Measurements from ENCODE around the gene TRERF1. TPM values are rescaled to one million over a fixed set of nuclear protein-coding genes. Genes with fewer than 3 reads are reported as not detected.

The TRERF1 gene
- total RNA-seq, 1 donor from 2014 or later: 12.4 TPM

DNA sequence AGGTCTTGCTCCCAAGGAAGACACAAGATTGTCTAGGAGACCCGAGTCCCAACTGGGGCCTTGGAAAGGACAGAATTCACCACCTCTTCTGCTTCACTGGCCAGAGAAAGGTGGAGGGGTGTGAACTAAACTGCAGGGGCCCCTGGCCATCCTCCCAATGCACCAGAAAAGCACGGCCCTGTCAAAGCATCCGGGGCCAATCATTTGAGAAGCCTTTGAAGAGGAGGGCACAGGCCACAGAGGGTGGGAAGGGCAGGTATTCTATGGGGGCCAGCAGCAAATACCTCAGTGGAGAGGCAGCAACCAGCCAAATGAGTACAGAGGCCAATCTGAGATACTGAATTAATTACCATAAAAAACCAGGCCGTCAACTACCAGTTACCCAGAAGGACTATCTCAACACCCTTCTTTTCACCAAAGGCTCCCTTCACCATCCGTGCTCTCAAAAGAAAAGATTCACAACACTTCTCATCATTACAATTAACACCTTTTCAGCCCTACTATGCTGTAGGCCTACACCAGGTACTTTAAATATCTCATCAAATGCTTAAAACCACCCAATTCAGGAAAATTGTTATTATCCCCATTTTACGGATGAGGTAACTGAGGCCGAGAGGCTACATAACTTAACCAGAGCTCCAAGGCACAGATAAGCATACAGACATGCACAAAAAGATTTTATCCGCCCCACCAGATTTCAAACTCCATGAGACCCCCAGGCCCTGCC lies 50.7 kb downstream of the TRERF1 start:
- Mint-ChIP-seq H3K9me3 (no peaks in the 10 kb centered on the region), H3K4me1 (peaks cover 17% of the 10 kb centered on the region), H3K4me3 (no peak overlapping the region), H3K27ac (ENCODE audit: unreplicated experiment) (no peak overlapping the region), H3K36me3 (ENCODE audit: low read depth) (no peaks in the 10 kb centered on the region), H3K27me3 (ENCODE audit: low read depth) (no peaks in the 10 kb centered on the region)
- no peak for DNase-seq (ENCODE audit: low read depth, low spot score)
- TF ChIP-seq, protein P1, sequence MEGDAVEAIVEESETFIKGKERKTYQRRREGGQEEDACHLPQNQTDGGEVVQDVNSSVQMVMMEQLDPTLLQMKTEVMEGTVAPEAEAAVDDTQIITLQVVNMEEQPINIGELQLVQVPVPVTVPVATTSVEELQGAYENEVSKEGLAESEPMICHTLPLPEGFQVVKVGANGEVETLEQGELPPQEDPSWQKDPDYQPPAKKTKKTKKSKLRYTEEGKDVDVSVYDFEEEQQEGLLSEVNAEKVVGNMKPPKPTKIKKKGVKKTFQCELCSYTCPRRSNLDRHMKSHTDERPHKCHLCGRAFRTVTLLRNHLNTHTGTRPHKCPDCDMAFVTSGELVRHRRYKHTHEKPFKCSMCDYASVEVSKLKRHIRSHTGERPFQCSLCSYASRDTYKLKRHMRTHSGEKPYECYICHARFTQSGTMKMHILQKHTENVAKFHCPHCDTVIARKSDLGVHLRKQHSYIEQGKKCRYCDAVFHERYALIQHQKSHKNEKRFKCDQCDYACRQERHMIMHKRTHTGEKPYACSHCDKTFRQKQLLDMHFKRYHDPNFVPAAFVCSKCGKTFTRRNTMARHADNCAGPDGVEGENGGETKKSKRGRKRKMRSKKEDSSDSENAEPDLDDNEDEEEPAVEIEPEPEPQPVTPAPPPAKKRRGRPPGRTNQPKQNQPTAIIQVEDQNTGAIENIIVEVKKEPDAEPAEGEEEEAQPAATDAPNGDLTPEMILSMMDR (conservative IDR thresholded peaks at IDR 0.05): no peak

DNA sequence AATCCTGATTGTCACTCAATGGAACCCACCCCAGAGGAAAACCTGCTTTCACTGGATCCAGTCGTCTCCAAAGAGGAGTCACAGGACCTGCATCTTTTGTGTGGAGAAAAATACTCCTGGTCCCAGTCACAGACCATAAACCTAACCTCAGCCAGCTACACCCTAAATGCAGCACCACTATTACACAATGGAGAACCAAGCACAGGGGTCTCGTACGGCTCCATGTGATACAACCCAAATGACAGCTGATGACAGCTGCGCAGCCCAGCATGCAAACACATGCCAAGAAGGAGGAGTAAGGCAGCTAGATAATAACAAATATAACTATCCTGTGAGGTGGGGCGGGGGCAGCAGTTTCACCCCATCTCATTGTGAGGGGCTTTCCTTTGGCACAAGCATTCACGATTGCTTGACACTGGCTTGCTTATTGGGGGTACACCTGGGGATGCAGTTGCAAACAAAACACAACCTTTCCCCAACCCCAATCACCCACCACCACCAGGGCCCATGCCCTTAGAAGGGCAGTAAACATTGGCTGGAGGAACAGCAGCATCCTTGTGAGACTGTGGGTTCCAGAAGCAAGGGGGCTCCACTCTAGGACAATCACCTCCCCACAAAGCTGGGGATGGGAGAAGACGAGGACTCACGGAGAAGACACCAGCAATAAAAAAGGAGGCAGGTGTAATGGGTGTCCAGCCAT lies 51.5 kb downstream of the TRERF1 start:
- Mint-ChIP-seq H3K27ac (ENCODE audit: unreplicated experiment) (no peak overlapping the region), H3K36me3 (ENCODE audit: low read depth) (no peaks in the 10 kb centered on the region), H3K9me3 (no peaks in the 10 kb centered on the region), H3K4me1 (peaks cover 17% of the 10 kb centered on the region), H3K4me3 (no peak overlapping the region), H3K27me3 (ENCODE audit: low read depth) (no peaks in the 10 kb centered on the region)
- DNase-seq (ENCODE audit: low read depth, low spot score): no peak
- TF ChIP-seq, protein P1 (conservative IDR thresholded peaks at IDR 0.05): no peak

DNA sequence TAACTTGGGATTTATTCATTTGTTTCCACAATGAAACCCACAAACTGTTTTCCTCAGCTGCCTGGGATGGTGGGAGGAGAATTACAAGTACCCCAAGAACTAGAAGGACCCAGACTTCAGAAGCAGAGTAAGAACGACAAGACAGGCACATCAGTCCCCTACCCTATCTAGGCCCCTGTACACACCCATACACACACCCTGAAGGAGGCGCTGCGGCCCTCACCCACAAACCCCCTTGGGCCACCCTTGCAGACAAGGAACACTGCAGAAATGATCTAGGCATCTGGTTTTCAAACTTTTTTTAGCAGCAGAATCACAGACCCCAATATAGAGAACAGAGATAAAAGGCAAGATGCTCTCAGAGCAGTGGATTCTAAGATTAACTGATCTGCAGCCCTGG lies 55.0 kb downstream of the TRERF1 start:
- Mint-ChIP-seq H3K9me3 (no peaks in the 10 kb centered on the region), H3K4me1 (peaks cover 19% of the 10 kb centered on the region), H3K27ac (ENCODE audit: unreplicated experiment) (no peak overlapping the region), H3K27me3 (ENCODE audit: low read depth) (no peaks in the 10 kb centered on the region), H3K4me3 (no peak overlapping the region), H3K36me3 (ENCODE audit: low read depth) (no peaks in the 10 kb centered on the region)
- no peak for DNase-seq (ENCODE audit: low read depth, low spot score)
- TF ChIP-seq, protein P1 (conservative IDR thresholded peaks at IDR 0.05): no peak

DNA sequence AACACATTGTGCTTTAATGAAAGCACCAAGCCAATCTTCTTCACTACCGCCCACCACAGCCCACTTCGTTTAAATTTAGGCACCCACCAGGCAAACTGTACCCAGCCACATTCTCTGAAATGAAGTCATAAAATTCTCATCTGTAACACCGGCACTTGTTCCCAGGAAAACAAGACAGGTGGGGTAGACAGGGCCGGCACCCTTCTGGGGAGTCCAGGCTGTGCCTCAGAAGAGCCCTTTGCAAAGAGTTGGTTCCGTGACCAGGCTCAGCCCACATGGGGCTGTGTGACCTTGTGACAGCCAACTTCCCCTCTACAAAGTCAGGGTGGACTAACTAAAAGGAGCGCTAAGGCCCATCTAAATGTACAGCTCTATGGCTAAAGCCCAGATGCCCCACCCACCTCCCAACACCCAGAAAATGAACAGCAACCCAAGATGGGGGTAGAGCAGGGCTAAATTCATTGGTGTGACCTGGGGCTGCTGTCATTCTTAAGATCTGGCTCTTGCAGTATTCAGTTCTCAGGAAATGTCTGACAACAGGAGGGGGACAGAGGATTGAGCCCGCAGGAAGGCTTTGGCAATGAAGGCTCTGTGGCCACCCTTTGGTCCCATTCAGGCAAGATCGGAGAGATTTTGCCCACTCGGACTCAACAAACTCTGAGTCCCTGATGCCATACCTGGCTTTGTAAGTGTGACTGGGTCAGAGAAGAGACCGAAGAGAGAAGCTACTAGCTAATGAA lies 56.7 kb downstream of the TRERF1 start:
- peaks cover 21% of the 10 kb centered on the region for H3K4me1 Mint-ChIP-seq
- TF ChIP-seq, protein P1 (conservative IDR thresholded peaks at IDR 0.05): no peak
- H3K9me3 Mint-ChIP-seq: no peaks in the 10 kb centered on the region
- no peak overlapping the region for H3K27ac Mint-ChIP-seq (ENCODE audit: unreplicated experiment)
- no peak for DNase-seq (ENCODE audit: low read depth, low spot score)
- H3K4me3 Mint-ChIP-seq: no peak overlapping the region
- no peaks in the 10 kb centered on the region for H3K27me3 Mint-ChIP-seq (ENCODE audit: low read depth)
- H3K36me3 Mint-ChIP-seq (ENCODE audit: low read depth): no peaks in the 10 kb centered on the region

DNA sequence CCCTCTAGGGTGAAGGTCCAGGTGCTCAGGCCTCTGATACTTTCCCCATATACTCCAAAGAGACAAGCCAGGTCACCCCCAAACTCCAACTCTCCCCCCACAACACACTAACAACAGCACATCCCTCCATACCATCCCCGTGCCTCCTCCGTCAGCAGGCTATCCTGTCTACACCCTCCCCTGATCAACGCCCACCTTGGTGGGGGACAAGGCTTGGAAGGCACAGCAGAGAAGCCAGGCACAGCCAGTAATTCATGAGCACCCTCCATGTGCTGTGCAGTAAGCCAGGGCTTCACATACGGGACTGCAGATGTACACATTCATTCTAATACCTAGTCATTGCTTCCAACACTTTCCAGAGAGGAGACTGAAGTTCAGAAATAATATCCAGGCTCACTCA lies 57.6 kb downstream of the TRERF1 start:
- Mint-ChIP-seq H3K27ac (ENCODE audit: unreplicated experiment) (no peak overlapping the region), H3K27me3 (ENCODE audit: low read depth) (no peaks in the 10 kb centered on the region), H3K36me3 (ENCODE audit: low read depth) (no peaks in the 10 kb centered on the region), H3K4me3 (no peak overlapping the region), H3K4me1 (peaks cover 22% of the 10 kb centered on the region), H3K9me3 (no peaks in the 10 kb centered on the region)
- no peak for DNase-seq (ENCODE audit: low read depth, low spot score)
- TF ChIP-seq, protein P1 (conservative IDR thresholded peaks at IDR 0.05): no peak
